ENCODE data around the gene FPGT. TPM values are rescaled to one million over a fixed set of nuclear protein-coding genes. Genes with fewer than 3 reads are reported as not detected.

Gene FPGT
- total RNA-seq, 1 experiment from 2014 or later, result 16.1 TPM

Other genes starting within 250 kb of the FPGT start
- gene LRRIQ3, start 66 bp upstream of the FPGT start, total RNA-seq (2014; rRNA removed), result 1.8 and 2.8 TPM in 2 replicates
- gene TNNI3K, start 37.1 kb downstream of the FPGT start, total RNA-seq (2014; rRNA removed), result not detected in 2 replicates

Measured in LHCN-M2 (cell line).